LNCaP clone FGC (cell line): ENCODE data around the gene CDC42EP3.

Source experiments
- DNase-seq: peaks from one replicate; pipeline ENCODE4 v3.0.0-alpha.2; 2011; ENCODE audit warnings: low read depth
- H3K4me3 ChIP-seq: 2 replicates; pipeline ENCODE4 v1.5.1; 2011; ENCODE audit warnings: mild to moderate bottlenecking, low read depth, low read length, control low read depth
- TF ChIP-seq, protein P1 (sequence below): IDR thresholded peaks from 2 replicates; pipeline ENCODE4 v1.5.1; 2012; ENCODE audit warnings: mild to moderate bottlenecking; ENCODE audit not compliant: control insufficient read depth, insufficient read depth; ENCODE audit errors: extremely low read depth

CDC42EP3 gene

GRCh38 chr2:37674946-37675345, 3.5 kb upstream of the CDC42EP3 start:
- H3K4me3 ChIP-seq, result no peak overlapping the region
- TF ChIP-seq, protein P1, sequence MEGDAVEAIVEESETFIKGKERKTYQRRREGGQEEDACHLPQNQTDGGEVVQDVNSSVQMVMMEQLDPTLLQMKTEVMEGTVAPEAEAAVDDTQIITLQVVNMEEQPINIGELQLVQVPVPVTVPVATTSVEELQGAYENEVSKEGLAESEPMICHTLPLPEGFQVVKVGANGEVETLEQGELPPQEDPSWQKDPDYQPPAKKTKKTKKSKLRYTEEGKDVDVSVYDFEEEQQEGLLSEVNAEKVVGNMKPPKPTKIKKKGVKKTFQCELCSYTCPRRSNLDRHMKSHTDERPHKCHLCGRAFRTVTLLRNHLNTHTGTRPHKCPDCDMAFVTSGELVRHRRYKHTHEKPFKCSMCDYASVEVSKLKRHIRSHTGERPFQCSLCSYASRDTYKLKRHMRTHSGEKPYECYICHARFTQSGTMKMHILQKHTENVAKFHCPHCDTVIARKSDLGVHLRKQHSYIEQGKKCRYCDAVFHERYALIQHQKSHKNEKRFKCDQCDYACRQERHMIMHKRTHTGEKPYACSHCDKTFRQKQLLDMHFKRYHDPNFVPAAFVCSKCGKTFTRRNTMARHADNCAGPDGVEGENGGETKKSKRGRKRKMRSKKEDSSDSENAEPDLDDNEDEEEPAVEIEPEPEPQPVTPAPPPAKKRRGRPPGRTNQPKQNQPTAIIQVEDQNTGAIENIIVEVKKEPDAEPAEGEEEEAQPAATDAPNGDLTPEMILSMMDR, result no peak
- DNase-seq, result no peak

GRCh38 chr2:37672870-37673184, 1.4 kb upstream of the CDC42EP3 start:
- TF ChIP-seq, protein P1, result no peak
- DNase-seq, result no peak

GRCh38 chr2:37672104-37672869, 845 bp upstream of the CDC42EP3 start:
- DNase-seq, result no peak
- TF ChIP-seq, protein P1, result no peak
- H3K4me3 ChIP-seq, result peak overlapping the region; percentile 77

More at GRCh38 chr2:37672870-37673184, 1.4 kb upstream of the CDC42EP3 start:
- peak overlapping the region; percentile 77 for H3K4me3 ChIP-seq

- TF ChIP-seq, protein P1, result no peak
- peak overlapping the region; percentile 77 for H3K4me3 ChIP-seq
- no peak for DNase-seq
Observed at GRCh38 chr2:37671816-37672103, 318 bp upstream of the CDC42EP3 start.

GRCh38 chr2:37670378-37671008, 949 bp downstream of the CDC42EP3 start:
- no peak for DNase-seq
- TF ChIP-seq, protein P1, result no peak
- peak overlapping the region; percentile 77 for H3K4me3 ChIP-seq

DNA sequence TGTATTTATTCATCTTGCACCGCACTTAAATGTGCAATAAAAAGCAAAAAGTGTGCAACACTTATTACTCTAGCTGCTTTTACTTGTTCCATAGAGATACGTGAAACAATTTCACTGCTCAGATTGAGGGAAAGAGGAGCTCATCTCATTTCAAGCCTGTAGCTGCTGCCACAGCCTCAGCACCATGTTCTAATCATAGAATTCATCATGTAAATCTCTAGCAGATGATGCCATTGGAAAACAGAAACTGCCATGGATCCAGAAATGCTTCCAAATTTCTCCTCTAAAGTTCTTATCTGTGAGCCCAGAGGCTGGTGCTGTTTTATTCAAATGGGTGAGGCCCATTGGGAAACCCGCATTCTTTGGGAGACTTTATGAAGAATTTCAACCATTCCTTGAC, 2.0 kb downstream of the CDC42EP3 start:
- DNase-seq, result no peak
- TF ChIP-seq, protein P1, result no peak
- H3K4me3 ChIP-seq, result no peak overlapping the region

GRCh38 chr2:37667704-37668103, 3.7 kb downstream of the CDC42EP3 start:
- TF ChIP-seq, protein P1, result no peak
- no peak for DNase-seq
- no peak overlapping the region for H3K4me3 ChIP-seq
